Mucosa of stomach (tissue), 1 donor: ENCODE results near the gene ARHGAP19.

ENCODE experiments used
- H3K27me3 ChIP-seq: one replicate; pipeline ENCODE4 v1.7.0; 2013; ENCODE audit warnings: mild to moderate bottlenecking, low read length; ENCODE audit not compliant: control insufficient read depth, insufficient read depth
- H3K36me3 ChIP-seq: one replicate; pipeline ENCODE4 v1.7.0; 2013; ENCODE audit warnings: low read length; ENCODE audit not compliant: control insufficient read depth, insufficient read depth
- H3K4me1 ChIP-seq: one replicate; pipeline ENCODE4 v1.7.0; 2013; ENCODE audit warnings: mild to moderate bottlenecking, low read length; ENCODE audit not compliant: control insufficient read depth, insufficient read depth
- H3K4me3 ChIP-seq: one replicate; pipeline ENCODE4 v1.7.0; 2013; ENCODE audit warnings: low read length
- H3K9ac ChIP-seq: one replicate; pipeline ENCODE4 v1.7.0; 2013; ENCODE audit warnings: mild to moderate bottlenecking, low read length, moderate library complexity
- H3K9me3 ChIP-seq: one replicate; pipeline ENCODE4 v1.7.0; 2013; ENCODE audit warnings: mild to moderate bottlenecking, low read length, moderate library complexity; ENCODE audit not compliant: control insufficient read depth
- donor health status: Pancreatic carcinoma.

Gene ARHGAP19, protein sequence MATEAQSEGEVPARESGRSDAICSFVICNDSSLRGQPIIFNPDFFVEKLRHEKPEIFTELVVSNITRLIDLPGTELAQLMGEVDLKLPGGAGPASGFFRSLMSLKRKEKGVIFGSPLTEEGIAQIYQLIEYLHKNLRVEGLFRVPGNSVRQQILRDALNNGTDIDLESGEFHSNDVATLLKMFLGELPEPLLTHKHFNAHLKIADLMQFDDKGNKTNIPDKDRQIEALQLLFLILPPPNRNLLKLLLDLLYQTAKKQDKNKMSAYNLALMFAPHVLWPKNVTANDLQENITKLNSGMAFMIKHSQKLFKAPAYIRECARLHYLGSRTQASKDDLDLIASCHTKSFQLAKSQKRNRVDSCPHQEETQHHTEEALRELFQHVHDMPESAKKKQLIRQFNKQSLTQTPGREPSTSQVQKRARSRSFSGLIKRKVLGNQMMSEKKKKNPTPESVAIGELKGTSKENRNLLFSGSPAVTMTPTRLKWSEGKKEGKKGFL

DNA sequence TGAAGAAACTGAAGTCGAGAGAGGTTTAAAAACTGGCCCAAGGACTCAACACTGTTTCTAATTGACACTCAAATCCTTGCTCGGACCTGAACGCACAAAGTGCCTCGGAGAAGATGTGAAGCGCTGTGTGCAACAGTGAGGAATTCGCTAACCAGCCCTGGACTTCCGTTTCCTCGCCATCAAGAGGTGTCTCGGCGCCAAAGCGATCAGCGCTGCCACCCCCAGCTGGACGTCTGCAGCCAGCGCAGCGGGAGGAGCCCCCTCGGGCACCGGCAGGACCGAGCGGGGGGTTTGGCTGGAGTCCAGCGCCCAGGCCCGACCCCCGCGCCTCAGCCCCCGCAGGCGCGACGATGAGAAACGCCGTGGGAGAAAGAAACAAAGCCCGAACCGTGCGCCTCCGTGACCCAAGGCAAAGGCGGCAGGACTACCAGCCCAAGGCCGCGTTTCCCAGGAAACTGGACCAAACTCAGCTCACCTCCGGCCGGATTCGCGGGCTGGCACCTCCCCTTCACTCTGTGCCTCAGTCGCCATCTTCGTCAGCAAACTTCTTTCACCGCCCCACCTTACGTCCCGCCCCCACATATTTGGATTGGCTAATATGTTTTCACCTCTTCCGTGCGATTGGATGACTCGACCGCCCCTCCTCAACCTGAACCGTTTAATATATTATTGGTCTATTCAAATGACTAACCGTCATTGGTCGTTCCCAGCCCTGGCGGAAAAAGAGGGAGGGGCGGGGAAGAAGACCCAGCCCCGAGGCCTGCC is at the start of gene ARHGAP19:
Gene ARHGAP19, minus strand, starts transcription at position 541 of the 765 bp plus-strand sequence. Its CDS starts 10 bp downstream, at position 531.
- Histone ChIP-seq H3K27me3 (no peaks in the 10 kb centered on the region), H3K9ac (peak within 1 kb of the TSS; percentile 84), H3K4me1 (peaks cover 10% of the 10 kb centered on the region), H3K4me3 (peak within 1 kb of the TSS; percentile 80), H3K9me3 (no peaks in the 10 kb centered on the region), H3K36me3 (no peaks in the 10 kb centered on the region)

DNA sequence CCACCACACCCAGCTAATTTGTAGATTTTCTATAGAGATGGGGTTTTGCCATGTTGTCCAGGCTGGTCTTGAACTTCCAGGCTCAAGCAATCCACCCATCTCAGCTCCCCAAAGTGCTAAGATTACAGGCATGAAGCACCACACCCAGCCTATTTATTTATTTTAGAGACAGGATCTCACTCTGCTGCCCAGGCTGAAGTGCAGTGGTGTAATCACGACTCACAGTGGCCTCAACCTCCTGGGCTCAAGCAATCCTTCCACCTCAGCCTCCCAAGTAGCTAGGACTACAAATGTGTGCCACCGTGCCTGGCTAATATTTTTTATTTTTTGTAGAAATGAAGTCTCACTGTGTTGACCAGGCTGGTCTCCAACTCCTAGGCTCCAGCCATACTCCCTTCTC is 49.0 kb upstream of the ARHGAP19 start:
- H3K4me1 ChIP-seq, result peaks cover 10% of the 10 kb centered on the region
- H3K4me3 ChIP-seq, result no peak overlapping the region
- no peak overlapping the region for H3K9ac ChIP-seq
- no peaks in the 10 kb centered on the region for H3K9me3 ChIP-seq
- no peaks in the 10 kb centered on the region for H3K27me3 ChIP-seq
- H3K36me3 ChIP-seq, result no peaks in the 10 kb centered on the region

DNA sequence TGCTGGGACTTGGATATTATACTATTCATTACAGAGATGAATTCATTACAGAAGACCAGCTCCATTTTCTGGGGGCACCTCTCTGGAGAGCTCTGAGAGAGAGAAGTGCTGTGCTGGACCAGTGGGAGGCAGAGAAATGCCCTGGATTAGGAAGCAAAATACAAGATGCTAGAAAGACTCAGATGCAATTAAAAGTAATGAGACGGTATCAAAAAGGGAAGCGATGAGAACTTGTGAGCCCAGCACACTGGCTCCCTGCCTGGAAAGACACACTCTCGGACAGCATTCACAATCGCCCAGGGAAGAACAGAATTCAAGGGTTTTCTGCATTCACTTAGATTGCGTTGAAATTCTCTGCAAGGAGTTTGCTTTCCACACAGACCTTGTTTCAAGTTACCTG is 45.6 kb upstream of the ARHGAP19 start:
- Histone ChIP-seq H3K4me3 (no peak overlapping the region), H3K4me1 (peaks cover 17% of the 10 kb centered on the region), H3K36me3 (no peaks in the 10 kb centered on the region), H3K9me3 (no peaks in the 10 kb centered on the region), H3K27me3 (no peaks in the 10 kb centered on the region), H3K9ac (no peak overlapping the region)

DNA sequence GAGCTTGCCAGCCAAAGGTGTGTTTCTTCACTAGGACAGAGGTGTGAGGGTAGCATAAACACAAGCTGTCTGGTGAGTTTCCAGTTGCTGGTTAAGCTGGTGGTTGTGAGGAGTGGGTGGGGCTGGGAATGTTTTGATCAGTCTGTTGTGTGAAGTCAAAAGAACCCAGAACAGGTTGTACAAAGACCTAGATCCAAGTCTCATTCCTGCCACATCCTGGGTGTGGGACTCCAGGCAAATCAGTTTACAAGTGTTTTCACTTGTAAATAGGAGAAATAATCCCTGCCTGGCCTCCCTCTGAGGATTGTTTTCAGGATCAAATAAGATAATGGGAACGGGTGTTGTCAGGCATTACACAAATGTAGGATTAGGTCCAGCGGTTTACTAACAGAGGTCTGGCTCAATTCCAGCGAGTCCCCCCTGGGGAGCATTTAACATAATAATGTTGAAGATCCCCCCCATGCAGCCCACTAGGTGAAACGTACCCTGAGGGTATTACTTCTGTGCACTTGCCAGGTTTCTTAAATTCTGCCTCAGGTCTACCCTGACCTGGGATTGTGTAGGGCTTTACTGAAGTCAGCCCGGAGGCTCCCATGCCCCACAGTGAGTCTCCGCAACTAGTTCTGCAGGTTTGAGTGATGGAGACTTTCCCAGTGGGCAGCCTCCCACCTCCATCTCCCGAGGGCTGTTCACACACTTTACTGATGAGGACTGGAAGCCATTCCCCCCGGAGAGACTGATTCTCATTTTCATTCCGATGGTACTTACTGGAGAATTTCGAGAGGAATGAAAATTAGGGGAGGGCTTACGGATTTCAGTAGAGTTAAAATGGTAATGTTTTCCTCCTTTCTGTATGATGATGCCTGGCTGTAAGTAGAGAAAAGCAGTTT is 44.8 kb upstream of the ARHGAP19 start:
- Histone ChIP-seq H3K4me1 (peaks cover 17% of the 10 kb centered on the region), H3K9me3 (no peaks in the 10 kb centered on the region), H3K4me3 (no peak overlapping the region), H3K9ac (peak overlapping the region; percentile 17), H3K36me3 (no peaks in the 10 kb centered on the region), H3K27me3 (no peaks in the 10 kb centered on the region)

DNA sequence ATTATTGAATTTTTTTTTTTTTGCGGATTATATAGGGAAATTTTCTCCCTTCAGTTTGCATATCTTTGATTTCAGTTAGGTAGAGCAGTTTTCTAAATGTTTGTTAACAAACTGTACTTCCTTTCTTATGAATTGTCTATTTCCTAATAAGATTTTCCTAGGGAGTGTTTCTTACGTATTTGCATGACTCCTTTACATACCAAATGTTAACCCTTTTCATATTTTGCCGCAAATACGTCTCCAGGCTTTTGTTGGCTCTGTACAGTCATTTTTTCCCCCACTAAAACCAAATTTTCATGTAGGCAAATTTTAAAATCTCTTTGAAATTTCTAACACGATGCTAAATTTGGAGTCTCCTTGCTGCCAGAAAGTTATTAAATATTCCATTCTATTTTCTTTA is 44.0 kb upstream of the ARHGAP19 start:
- no peaks in the 10 kb centered on the region for H3K9me3 ChIP-seq
- no peaks in the 10 kb centered on the region for H3K27me3 ChIP-seq
- peaks cover 22% of the 10 kb centered on the region for H3K4me1 ChIP-seq
- H3K36me3 ChIP-seq, result no peaks in the 10 kb centered on the region
- no peak overlapping the region for H3K4me3 ChIP-seq
- H3K9ac ChIP-seq, result peak overlapping the region; percentile 17

DNA sequence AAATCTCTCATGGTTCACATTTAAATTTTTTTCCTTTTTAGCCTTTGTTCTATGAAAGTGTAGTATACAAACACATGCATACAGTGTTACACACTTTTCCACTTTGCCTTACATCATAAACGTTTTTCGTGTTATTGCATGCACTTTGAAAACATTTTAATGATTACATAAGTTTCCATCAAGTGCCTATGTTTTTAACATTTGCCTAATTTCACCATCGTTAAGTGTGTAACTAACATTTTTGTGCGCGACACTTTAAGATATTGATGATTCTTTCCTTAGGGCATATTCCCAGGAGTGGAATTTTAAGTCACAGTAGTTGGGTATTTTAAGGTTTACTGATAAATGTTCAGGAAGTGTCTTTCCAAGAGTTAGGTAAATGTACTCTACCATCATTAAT is 43.6 kb upstream of the ARHGAP19 start:
- no peaks in the 10 kb centered on the region for H3K27me3 ChIP-seq
- no peaks in the 10 kb centered on the region for H3K36me3 ChIP-seq
- H3K4me1 ChIP-seq, result peaks cover 26% of the 10 kb centered on the region
- no peak overlapping the region for H3K9ac ChIP-seq
- H3K9me3 ChIP-seq, result no peaks in the 10 kb centered on the region
- H3K4me3 ChIP-seq, result no peak overlapping the region

DNA sequence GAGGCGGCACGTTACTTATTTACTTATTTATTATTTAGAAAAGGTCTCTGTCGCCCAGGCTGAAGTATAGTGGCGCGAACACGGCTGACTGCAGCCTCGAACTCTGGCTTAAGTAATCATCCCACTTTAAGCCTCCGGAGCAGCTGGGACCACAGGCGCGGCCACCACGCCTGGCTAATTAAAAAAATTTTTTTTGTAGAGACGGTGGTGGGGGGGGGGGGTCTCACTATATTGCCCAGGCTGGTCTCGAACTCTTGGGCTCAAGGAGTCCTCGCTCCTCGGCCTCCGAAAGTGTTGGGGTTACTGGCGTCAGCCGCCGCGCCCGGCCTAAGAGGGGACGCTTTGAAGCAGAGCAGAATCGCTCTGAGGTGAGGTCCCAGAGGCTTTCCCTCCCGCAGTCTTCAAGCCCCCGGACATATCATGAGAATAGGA is 42.8 kb upstream of the ARHGAP19 start:
- Histone ChIP-seq H3K9me3 (no peaks in the 10 kb centered on the region), H3K36me3 (no peaks in the 10 kb centered on the region), H3K4me1 (peaks cover 34% of the 10 kb centered on the region), H3K9ac (peak overlapping the region; percentile 84), H3K27me3 (no peaks in the 10 kb centered on the region), H3K4me3 (no peak overlapping the region)

DNA sequence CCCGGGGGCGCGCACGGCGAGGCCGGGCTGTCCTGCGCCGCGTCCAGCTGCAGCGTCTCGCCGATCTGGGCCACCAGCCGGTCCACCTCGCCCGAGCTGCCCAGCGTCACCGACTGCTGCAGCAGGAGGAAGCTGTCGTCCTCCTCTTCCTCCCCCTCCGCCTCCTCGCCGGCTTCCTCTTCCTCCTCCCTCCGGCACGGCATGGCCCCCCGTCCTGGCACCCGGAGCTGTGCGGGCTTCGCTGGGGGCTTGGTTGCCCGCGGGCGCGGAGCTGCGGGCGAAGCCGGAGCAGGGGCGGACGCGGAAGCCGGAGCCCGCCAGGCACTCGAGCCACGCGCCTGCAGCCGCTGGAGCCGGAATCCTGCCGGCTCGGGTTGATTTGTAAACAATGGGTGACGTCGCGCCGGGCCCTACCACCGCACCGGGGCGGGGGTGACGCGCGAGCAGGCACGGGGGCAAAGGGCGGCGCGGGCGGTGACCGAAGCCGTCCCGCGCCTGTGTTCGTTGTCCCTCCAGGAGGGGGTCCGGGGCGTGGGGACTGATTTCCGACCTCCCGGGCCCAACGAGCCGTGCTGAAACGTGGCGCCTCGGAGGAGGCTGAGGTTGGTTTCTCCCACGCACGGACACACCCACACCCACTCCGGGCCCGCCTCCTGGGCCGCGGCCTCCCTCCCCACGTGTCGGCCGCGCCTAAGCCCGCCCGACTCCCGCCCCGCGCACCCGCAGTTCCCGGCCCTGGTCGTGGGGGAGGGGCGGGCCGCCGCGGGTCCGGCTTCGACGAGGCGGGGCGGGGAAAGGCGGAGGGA is 42.1 kb upstream of the ARHGAP19 start, which contains the start of gene FRAT2:
Gene FRAT2, minus strand, starts transcription at position 360 of the 806 bp plus-strand sequence. Its CDS starts 157 bp downstream, at position 203.
- no peaks in the 10 kb centered on the region for H3K27me3 ChIP-seq
- H3K36me3 ChIP-seq, result no peaks in the 10 kb centered on the region
- H3K9ac ChIP-seq, result peak within 1 kb of the TSS; percentile 91
- H3K4me1 ChIP-seq, result peaks cover 38% of the 10 kb centered on the region
- peak within 1 kb of the TSS; percentile 88 for H3K4me3 ChIP-seq
- H3K9me3 ChIP-seq, result no peaks in the 10 kb centered on the region

DNA sequence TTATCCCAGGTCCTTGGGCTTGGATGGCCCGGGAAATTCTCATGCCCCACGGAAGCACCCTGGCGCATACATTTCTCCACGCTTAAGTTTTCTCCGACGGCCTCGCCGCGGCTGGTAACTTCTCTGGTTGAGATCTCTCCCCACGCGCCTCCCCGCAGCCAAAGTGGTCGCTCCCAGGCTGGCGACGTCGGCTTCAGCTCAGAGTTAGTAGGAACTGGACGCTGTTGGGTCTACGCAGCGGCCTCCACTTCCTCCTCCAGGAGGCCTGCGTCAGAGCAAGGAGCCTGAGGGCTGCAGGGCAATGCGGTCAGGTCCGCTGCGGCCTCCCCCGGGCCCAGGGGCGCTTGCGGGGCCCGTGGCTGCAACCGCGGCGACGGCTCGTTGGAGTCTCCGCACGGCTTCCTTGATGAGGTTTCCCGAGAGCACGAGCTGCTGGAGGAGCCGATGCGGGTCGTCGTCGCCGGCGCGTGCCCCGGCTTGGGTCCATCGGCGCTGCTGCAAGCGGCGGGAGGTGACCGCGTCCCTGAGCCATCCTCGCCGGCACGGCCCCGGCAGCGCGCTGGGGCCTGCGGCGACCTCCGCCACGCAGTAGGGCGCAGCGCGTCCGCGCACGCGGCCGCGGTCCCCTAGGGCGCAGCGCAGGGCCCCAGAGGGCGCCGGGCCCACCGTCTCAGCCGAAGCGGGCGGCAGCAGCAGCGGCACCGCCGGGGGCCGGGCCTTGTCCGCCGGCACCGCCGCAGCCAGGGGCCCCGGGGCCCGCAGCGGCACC is 41.3 kb upstream of the ARHGAP19 start:
- H3K4me3 ChIP-seq, result peak overlapping the region; percentile 88
- no peaks in the 10 kb centered on the region for H3K27me3 ChIP-seq
- H3K4me1 ChIP-seq, result peaks cover 38% of the 10 kb centered on the region
- H3K9ac ChIP-seq, result peak overlapping the region; percentile 91
- no peaks in the 10 kb centered on the region for H3K9me3 ChIP-seq
- no peaks in the 10 kb centered on the region for H3K36me3 ChIP-seq

DNA sequence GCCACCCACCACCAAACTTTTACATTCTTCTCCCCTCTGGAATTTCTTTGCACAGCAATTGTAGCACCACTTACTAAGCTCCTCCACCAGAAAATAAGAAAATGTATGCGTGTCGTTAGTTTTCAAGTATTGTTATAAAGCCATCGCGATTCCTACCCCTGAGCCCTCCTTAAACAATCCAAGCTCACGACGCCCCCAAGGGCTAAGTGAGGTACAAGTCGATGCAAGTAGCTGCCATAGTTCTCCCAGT is 40.8 kb upstream of the ARHGAP19 start:
- Histone ChIP-seq H3K4me1 (peaks cover 42% of the 10 kb centered on the region), H3K9ac (peak overlapping the region; percentile 91), H3K4me3 (peak overlapping the region; percentile 88), H3K27me3 (no peaks in the 10 kb centered on the region), H3K36me3 (no peaks in the 10 kb centered on the region), H3K9me3 (no peaks in the 10 kb centered on the region)
